Measurements from ENCODE around the gene MOSMO.
"Not testable (repeated sequence)": the region's sequence is repeated elsewhere in the genome, so short reads cannot be mapped to it uniquely, and the experiment has no call there.

MOSMO gene

GRCh38 chr16:22093996-22094395 is 86.1 kb downstream of the MOSMO start:
- no peak for DNase-seq (ENCODE audit: low spot score)

DNA sequence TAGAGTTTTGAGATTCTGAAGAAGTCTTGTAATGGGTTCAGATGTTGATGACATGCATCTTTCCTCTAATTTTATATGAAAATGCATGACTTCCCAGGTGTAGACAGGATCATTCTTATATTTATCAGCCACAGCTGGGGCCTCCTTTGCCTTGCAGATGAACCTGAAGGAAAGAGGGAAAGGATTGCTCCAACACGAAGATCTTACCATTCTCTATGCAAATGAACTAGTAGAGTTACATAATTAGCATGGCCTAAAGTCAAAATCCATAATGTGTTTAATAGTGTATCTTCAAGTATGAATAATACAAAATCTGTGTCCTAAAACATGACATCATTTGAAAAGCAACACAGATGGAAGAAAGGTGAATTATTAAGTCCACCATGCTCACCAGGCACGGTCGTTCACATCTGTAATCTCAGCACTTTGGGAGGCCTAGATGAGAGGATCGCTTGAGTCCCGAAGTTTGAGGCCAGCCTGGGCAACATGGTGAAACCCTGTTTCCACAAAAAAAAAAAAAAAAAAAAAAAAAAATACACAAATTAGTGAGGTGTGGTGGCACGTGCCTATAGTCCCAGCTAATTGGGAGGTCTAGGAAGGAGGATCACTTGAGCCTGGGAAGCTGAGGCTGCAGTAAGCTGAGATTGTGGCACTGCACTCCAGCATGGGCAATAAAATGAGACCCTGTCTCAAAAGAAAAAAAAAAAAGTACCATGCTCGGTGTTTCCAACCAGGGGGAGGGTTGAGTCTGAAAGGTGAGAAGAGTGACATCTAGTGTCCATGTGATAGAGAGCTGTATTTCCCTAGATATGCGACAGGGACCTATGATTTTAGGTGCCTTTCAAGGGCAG is 90.7 kb downstream of the MOSMO start:
- DNase-seq (ENCODE audit: low spot score) = peak; percentile 68

DNA sequence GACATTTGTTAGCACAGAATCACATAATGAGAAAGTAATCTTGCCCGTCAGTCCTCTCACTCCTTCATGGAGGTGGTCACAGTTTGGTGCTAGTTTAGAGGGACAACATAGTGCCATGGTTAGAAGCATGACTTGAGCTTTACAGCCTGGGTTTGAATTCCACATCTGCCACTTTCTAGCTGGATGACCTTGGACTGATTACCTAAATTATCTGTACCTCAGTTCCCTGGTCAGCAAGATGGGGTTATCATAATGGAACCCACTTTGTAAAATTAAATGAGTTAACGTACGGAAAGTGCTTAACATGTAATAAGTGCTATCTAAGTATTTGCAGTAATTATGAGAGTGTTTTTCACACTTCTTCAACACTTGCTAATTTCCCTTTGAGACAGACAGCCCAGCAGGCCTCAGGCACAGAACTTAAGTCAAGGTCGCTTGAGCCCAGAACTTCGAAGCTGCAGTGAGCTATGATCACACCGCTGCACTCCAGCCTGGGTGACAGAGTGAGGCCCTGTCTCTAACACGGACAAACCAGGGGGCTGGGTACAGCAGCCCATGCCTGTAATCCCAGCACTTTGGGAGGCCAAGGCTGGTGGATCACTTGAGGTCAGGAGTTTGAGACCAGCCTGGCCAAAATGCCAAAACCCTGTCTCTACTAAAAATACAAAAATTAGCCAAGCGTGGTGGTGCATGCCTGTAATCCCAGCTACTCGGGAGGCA is 91.5 kb downstream of the MOSMO start:
- DNase-seq (ENCODE audit: low spot score) = no peak

DNA sequence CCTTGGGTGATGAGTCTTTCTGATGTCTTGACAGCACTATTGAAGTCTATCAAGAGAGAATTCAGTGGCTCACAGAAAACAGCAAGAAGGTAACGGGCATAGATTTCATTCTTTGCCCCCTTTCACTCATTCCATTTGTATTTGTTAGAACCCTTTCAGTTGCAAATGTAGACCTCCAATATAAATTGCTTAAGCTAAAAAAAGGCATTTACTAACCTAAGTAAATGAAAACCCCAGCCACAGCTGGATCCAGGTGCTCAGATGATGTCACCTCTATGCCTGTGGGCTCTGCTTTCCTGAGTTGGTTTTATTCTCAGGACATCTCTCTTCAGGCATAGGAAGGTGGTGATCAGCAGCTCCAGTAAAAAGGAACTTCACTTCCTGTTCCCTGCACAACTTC is 95.5 kb downstream of the MOSMO start:
- no peak for DNase-seq (ENCODE audit: low spot score)

DNA sequence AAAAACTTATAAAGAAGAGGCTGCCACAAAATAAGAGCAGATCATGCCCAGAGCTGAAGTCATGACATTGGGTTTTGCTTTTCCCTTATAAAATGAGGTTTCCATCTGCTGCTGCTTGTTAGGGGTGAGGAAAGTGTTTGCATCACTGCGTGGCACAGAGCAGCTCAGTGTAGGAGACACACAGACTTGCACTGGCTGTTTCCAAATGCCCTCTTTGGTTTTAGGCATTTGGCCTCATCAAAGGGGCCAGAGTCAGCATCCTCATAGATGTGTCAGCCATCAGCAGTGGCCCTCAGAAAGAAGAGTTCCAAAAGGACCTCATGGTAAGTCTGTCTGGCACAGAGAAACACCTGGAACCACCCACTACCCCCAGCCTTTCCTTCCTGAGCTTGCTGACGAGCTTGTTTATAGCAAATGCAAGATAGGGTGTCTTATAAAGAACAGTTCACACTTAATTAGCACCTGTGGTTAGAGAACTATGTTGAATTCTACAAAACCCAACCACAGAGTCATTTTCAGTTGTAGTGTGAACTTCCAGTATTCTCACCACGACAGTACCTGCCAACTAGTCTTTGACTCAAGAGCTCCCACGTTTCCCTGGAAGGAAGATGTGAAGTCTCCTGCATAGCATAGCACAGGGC is 101.5 kb downstream of the MOSMO start:
- DNase-seq (ENCODE audit: low spot score) = no peak

- not testable (repeated sequence) for DNase-seq (ENCODE audit: low spot score)
Measured at GRCh38 chr16:22111629-22112028, 103.7 kb downstream of the MOSMO start.

GRCh38 chr16:22116095-22116700 is 108.3 kb downstream of the MOSMO start:
- DNase-seq (ENCODE audit: low spot score) = no peak

- DNase-seq (ENCODE audit: low spot score) = no peak
Measured at GRCh38 chr16:22117609-22118008, 109.7 kb downstream of the MOSMO start.

- no peak for DNase-seq (ENCODE audit: low spot score)
Measured at GRCh38 chr16:22120440-22120839, 112.5 kb downstream of the MOSMO start.

DNA sequence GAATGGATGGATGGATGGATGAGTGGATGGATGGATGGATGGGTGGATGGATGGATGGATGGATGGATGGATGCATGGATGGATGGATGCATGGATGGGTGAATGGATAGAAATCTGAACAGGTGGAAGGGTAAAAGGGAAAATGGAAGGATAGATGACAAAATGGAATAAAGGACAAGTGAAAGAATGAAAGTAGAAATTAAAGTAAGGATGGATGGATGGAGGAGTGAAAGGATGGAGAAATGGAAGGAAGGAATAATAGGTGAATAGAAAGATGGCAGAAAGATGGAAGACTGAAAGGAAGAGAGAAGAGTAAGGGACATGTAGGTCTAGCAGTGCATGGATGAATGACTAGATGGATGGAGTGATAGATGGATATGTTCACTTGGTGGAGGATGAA is 114.3 kb downstream of the MOSMO start:
- DNase-seq (ENCODE audit: low spot score) = no peak

DNA sequence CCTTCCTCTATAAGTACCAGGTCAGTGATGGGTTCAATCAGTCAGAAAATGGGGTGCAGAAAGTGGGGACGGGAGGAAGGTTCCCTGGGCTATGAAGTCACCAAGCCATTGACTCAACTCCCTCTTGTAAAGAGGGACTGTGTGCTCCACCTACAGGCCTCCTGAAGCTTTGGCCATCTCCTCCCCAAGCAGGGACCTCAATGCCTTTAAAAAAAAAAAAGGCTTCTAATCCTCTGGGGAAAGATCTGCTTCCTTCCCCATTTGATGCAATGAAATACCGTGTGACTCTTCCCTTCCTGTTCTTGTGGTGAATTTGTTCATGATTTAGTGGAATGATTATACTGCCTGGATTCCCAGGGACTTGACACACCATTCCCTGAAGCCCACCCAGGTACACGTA is 115.2 kb downstream of the MOSMO start:
- DNase-seq (ENCODE audit: low spot score) = peak; percentile 25

DNA sequence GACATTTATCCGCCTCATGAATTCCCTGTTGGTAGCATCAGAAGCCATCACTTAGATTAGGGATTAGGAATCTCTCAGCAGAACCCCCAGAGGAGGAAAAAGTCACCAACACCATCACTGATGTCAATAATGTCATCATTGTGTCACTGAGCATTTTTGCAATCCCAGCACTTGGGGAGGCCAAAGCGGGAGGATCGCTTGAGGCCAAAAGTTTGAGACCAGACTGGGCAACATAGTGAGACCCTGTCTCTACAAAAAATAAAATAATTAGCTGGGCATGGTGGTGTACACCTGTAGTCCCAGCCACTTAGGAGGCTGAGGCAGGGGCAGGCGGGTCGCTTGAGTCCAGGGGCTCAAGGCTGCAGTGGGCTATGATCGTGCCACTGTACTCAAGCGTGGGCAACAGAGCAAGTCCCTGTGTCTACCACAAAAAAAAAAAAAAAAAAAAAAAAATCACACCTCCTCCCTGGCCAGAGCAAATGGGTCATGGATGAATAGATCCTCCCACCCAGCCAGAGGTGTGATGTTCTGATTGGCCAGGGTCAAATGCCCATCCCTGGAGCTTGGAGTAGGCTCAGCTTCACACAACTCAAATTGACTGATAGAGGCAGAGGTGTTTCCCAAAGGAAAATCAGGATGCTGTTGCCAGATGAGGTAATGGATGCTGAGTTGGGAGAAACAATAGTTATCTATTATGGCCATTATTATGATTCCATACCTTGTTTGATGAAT is 116.0 kb downstream of the MOSMO start:
- DNase-seq (ENCODE audit: low spot score) = no peak

GRCh38 chr16:22124583-22125284 is 116.8 kb downstream of the MOSMO start:
- no peak for DNase-seq (ENCODE audit: low spot score)

DNA sequence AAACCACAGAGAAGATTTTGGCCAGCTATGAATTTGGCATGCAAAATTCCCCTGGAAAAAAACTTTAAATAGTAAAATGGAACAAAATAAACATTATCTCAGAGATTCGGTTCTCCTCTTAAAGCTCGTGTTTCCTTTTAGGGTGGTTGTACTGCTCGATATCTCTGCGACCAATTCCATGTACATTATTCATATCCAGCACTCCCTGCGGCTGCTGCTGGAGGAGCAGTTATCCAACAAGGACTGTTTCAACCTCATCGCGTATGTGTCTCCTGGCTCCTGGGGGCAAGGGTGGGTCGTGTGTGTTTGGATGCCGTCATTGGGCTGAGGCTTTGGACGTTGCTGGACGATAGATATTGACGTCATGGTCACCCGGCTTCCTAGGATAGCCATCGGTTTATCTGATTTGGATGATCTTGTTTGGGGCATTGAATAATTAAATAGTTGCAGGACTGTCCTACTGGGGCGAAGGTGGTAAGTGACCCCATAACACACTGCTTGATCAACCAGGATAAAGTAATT is 118.2 kb downstream of the MOSMO start:
- DNase-seq (ENCODE audit: low spot score) = no peak

DNA sequence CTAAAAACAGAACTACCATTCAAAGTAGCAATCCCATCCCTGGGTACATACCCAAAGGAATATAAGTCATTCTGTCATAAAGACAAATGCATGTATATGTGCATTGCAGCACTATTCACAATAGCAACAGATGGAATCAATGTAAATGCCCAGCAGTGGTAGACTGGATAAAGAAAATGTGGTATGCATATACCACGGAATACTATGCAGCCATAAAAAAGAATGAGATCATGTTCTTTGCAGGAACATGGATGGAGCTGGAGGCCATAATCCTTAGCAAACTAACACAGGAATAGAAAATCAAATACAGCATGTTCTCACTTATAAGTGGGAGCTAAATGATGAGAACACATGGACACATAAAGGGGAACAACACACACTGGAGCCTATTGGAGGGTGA is 120.6 kb downstream of the MOSMO start:
- not testable (repeated sequence) for DNase-seq (ENCODE audit: low spot score)

DNA sequence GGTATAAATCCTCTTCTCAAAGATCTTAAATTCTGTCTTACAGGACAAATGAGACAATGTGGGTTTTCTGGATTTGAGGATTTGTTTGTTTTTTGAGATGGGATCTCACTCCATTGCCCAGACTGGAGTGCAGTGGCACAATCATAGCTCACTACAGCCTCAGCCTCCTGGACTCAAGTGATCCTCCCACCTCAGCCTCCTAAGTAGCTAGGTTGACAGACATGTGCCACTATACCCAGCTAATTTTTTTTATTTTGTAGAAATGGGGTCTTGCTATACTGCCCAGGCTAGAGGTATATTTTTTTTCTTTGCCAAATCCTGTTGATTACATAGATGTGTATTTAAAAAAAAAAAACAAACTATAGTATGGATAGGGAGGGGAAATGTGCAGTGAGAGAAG is 122.6 kb downstream of the MOSMO start:
- DNase-seq (ENCODE audit: low spot score) = no peak

DNA sequence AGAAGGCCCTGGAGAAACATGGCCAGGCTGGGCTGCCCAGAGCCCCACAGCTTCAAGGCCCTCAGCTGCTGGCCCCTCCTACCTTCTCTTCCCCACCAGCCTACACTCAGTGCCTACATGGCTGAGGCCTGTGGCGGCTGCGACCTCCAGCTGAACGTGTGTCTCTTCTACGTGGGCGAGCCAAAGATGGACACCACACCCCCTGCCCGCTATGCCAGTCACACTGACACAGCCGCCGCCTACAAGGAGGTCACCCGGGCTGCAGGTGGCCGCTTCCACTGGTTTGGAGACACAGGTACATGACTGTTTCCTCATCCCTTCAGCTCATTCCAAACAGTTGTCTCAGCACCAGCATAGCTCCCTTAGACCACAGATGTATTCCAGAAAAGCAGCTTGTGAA is 124.9 kb downstream of the MOSMO start:
- no peak for DNase-seq (ENCODE audit: low spot score)
